HG02610 (cell line): Measurements from ENCODE around the gene CAPN15.

ENCODE experiments used
- ATAC-seq: cut with Tn5 transposase; IDR thresholded peaks from one replicate; pipeline ENCODE4 v1.9.1; 2021; ENCODE audit warnings: mild to moderate bottlenecking, moderate library complexity; ENCODE audit not compliant: unreplicated experiment

Gene CAPN15

DNA sequence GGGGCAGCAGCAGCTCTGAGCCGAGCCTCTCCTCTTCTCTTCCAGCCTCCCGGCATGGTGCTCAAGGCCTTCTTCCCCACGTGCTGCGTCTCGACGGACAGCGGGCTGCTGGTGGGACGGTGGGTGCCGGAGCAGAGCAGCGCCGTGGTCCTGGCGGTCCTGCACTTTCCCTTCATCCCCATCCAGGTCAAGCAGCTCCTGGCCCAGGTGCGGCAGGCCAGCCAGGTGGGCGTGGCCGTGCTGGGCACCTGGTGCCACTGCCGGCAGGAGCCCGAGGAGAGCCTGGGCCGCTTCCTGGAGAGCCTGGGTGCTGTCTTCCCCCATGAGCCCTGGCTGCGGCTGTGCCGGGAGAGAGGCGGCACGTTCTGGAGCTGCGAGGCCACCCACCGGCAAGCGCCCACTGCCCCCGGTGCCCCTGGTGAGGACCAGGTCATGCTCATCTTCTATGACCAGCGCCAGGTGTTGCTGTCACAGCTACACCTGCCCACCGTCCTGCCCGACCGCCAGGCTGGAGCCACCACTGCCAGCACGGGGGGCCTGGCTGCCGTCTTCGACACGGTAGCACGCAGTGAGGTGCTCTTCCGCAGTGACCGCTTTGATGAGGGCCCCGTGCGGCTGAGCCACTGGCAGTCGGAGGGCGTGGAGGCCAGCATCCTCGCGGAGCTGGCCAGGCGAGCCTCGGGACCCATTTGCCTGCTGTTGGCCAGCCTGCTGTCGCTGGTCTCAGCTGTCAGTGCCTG, 46.7 kb downstream of the CAPN15 start:
- no peak for ATAC-seq

DNA sequence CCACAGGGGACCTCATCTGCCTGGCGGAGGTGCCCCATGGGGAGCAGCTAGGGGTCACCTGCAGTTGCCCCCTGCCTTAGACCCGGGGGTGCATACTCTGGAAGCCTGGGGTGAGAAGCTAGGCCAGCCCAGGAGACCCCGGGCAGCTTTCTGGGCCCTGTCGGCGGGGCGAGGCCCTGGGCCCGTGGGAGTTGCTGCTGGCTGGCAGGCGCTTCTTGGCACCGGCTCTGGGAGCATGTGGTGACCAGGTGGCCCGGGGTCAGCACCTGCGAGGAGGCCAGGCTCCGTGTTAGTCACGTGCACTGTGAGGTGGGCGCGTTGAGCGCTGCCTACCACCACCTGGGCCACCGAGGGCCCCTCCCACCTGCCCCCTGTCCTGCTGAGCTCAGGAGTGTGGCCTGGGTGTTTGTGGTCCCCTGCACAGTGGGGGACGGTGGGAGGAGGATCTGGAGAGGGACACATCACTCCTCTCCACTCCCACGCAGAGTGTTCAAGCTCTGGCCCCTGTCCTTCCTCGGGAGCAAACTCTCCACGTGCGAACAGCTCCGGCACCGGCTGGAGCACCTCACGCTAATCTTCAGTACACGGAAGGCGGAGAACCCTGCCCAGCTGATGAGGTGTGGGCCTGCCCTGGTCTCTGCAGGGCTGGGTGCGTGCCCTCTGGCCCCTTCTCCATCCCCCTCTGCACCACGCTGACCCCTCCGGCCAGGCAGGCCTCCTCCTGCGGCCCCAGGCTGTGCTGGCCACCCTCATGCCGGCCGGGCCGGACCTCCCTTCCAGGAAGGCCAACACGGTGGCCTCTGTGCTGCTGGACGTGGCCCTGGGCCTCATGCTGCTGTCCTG, 48.1 kb downstream of the CAPN15 start:
- ATAC-seq = no peak

DNA sequence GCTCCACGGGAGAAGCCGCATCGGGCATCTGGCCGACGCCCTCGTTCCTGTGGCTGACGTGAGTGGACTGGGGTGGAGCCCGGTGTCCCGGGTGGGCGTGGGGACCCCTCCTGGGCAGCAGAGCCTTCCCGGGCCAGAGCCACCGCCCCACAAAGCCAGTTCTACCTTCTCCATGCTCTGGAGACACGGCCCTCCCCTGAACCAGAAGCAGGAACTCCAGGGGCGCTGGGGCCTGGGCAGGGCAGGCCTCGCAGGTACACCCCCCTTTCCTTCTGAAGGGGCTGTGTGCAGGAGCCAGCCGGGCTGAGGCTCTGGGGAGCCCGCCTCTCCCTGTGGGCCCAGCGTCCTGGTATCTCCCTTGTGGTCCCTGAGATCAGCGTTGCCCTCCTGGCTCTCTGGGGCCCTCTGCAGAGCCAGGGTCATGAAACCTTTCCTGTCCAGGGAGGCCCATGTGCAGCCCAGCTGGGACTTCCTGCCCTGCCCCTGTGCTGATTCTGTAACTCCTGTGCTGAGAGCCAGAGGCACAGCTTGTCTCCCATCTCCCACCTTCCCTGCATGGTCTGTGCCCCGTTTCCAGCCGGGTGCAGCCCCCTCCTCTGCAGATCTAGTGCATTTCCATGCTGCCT, 48.8 kb downstream of the CAPN15 start:
- no peak for ATAC-seq

DNA sequence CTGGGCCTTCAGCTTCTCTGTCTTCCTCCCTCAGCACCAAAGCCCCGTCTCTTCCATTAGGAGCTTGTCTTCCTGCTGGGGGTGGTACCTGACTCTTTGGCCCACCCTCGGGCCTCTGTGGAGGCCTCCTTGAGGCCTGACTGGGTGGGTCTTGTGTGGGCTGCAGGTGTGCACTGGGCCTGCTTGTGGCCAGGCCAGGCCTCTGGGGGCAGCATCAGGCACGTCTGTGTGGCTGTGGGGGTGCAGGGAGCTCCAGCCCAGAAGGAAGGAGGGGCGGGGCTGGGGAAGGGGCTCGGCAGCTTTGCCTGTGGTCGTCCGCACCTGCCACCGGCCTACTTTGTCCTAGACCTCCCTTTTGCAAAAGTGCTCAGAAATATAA, 49.3 kb downstream of the CAPN15 start:
- ATAC-seq = no peak

DNA sequence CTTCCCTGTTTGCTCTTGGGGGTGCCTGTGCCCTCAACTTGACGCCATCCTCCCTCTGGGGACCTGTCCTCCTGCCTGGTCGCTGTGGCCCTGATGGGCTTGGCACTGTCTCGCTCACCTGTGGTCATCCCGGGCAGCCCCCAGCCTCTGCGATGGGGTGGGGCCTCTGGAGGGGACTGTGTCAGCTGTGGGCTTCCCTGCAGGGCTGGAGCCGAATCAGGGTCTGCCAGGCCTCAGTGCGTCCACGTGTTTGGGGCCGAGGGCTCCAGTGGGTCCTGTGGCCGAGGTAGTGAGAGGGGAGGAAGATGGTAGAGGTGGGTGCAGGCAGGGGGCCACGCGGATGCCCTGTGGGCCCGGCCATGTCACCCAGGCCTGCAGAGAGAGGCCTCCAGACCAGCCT, 50.3 kb downstream of the CAPN15 start:
- no peak for ATAC-seq

DNA sequence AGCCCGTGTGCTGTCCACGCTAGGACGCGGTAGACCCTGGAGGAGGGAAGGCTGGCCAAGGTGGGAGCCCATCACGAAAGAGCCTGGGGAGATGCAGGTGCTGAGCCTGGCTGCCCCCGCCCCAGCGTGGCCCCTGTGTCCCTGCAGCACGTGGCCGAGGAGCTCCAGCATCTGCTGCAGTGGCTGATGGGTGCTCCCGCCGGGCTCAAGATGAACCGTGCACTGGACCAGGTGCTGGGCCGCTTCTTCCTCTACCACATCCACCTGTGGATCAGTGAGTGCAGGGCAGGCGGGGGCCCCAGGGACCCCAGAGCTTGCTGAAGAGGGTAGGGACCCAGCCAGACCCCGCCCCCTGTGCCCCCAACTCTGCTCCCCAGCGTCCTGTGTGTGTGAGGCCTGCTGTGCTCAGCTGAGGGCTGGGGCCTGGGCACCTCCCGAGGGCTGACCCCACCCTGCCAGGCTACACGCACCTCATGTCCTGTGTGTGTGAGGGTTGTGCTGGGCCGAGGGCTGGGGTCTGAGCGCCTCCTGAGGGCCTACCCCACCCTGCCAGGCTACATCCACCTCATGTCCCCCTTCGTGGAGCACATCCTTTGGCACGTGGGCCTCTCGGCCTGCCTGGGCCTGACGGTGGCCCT, 50.8 kb downstream of the CAPN15 start:
- no peak for ATAC-seq

DNA sequence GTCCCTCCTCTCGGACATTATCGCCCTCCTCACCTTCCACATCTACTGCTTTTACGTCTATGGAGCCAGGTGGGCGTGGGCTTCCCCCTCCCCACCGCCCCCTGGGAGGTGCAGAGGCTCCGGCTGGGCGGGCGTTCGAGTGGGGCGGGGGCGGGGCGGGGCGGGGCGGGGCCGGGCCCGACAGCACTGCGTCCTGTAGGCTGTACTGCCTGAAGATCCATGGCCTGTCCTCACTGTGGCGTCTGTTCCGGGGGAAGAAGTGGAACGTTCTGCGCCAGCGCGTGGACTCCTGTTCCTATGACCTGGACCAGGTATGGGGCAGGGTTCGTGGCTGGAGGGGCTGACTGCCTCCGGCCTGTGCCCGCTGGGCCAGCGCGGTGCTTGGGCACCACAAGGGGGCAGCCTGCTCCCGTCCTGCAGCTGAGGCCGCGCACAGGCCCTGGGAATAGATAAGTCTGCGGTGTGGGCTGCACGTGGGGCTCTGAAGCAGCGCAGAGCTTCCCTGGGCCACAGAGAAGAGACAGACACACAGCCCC, 51.4 kb downstream of the CAPN15 start:
- ATAC-seq = no peak

DNA sequence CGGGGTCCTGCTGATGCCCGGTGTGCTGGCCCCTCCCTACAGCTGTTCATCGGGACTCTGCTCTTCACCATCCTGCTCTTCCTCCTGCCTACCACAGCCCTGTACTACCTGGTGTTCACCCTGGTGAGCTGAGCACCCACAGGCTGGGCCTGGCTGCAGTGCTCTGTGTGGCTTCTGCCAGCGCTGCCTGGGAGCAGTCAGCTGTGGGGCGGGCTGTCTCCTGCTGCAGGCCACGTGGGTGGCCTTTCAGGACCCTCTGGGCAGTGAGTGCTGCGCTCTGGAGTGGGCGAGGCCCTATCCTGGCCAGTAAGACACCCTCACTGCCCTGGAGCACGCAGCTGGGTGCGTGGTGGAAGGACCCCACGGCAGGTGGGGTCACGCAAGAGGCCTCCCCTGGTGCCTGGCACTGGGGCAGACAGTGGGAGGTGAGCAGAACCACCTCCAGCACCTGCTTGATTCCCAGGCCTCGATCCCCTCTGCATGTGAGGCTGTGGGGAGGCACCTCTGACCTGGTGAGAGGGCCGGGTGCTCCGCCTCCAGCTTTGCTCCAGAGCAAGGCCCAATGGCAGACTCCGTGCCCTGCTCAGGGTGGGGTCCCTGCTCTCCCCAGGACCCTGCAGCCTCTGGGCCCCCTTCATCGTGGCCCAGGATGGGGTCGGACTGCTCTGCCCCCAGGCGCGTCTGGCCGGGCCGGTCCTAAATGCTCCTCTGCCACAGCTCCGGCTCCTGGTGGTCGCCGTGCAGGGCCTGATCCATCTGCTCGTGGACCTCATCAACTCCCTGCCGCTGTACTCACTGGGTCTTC, 52.8 kb downstream of the CAPN15 start:
- no peak for ATAC-seq

DNA sequence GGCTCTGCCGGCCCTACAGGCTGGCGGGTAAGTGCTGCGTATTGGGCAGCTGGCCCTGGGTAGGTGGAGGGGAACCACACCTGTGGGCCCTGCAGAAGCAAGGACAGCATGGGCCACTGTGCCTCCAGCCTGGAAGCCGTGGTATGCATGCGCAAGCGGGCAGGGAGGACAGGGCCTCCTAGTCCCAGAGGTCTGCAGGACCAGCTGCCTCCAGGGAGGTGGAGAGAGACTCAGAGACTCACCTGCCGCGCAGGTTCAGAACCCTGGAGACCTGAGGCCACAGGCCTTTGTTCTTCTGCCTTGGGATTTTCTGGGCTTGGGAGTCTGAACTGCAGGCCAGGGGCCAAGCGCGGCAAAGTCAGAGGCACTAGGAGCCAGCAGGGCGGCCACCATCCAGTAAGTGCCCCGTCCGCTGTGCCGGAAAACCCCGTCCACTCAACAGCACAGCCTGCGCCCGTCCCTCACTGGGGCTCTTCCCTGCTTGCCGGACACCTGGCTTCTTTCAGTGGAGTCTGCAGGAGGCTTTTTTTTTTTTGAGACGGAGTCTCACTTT, 53.5 kb downstream of the CAPN15 start:
- no peak for ATAC-seq

DNA sequence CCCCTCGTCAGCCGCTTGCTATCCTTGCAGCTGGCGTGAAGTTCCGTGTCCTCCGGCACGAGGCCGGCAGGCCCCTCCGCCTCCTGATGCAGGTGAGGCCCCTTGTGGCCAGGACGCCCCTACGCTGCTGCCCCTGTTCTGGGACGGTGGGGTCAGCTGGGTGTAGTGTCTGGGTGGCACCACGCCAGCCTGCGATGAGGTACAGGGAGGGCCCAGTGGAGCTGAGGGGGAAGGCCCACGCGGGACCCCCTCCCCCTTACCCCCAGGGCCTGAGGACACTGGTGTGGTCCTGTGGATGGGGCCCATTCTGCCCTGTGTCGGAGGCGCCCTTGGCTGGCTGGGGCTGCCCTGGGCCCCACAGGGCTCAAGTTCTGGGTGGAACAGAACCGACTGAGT, 54.7 kb downstream of the CAPN15 start:
- ATAC-seq = no peak

DNA sequence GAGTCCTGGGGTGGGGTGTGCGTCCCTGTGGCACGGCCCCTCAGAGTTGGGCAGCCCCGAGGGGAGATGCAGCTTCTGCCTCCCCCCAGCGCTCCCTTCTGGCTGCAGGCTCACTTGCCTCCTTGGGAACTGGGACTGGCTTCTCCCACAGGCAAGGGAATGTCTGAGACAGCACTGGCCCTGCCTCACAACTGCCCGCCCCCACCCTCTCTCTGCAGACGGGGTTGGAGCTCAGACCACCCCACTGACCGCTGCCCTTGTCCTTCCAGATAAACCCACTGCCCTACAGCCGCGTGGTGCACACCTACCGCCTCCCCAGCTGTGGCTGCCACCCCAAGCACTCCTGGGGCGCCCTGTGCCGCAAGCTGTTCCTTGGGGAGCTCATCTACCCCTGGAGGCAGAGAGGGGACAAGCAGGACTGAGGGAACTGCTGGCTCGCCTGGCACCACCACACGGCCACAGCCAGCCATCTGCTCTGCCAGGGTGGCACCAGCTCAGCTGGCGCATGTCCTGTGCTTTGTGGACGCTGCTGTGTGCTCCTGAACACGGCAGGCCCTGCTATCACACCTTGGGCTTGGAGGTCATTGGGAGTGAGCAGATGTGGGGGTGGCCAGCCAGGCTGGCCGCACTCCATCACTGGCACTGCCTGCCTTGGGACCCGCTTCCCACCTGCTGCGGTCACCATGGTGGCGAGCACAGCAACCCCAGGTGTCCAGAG, 55.3 kb downstream of the CAPN15 start:
- no peak for ATAC-seq

DNA sequence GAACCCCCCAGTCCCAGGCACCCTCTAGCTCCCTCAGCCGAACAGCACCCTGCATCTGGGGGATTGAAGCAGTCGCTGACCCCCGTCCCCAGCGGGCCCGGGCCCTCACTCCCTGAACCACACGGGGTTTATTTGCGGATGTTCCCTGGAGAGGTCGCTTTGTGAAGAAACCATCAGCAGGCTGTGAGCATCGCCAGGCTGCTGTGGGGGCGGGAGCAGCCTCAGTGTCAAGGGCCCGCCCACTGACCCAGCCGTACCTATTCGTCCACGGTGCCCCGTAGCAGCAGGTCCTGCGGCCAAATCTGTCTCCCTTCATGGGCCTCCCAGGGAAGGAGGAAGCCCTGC, 55.9 kb downstream of the CAPN15 start:
- no peak for ATAC-seq

DNA sequence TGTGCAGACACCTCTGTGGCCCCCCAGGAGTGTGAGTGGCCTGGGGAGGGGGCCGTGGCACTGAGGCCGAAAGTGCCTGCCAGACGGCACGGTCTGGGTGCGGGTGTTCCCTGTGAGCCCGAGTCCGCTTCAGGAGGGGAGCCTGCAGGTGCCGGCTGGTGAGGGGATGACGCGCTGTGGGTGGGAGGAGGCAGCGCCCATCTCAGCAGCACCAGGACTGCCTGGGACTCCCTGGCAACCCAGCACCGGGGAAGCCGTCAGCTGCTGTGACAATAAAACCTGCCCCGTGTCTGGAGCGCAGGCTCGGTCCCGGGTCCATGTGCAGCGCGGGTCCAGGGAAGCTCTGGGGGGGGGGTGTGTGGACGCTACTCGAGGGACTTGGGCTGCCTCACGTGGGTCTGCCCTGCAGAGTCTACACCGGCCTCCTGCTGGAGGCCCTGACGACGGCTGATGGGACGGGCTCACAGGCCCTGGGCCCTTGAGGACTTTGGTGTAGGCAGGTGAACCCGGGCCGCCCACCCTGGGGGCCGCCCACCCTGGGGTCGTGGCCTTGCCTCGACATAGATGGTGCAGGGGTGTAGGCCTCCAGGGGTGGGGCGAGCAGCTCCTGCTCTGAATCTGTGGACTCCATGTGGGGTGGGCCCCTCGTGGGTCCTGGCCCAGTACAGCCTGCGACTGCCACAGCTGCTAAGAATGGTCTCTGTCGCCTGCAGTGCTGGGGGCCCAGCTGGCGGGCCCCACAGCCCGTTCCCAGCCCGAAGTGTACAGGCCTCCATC, 56.5 kb downstream of the CAPN15 start:
- ATAC-seq = no peak

DNA sequence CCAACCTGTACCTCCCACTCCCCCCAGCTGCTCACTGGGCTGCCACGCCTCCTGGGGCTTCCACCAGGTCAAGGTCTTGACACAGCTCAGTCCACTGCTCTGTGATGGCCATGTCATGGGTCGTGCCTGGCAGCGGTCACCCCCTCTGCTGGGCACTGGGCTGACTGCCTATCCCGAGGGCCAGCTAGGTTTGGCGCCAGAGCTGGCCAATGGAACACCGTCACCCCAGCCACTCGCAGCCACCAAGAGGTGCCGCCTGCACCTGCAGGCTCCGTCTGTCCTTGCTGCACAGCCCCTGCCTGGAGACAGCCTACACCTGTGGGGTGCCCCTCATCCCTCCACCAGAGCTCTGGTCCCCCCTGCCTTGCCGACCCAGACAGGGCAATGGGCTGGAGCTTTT, 57.8 kb downstream of the CAPN15 start:
- no peak for ATAC-seq

DNA sequence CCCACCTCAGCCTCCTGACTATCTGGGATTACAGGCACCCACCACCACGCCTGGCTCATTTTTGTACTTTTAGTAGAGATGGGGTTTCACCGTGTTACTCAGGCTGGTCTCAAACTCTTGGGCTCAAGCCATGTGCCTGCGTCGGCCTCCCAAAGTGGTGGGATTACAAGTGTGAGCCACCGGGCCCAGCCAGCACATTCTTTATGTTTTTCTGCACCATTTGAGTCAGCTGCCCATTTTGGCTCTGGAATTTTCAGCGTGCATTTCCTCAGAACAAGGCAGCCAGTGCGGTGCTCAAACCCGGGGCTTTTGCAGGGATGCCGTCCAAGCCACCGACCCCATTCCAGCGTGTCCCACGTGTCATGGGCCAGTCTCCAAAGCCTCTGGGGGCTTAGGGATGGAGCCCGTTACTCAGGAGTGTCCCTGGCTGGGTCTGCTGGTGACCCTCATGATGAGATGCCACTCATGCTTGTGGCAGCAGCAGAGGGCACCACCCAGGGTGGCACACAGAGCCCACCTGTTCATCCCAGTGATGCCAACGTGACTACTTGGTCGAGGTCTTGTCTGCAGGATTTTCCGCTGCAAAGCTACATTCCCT, 58.6 kb downstream of the CAPN15 start:
- no peak for ATAC-seq

DNA sequence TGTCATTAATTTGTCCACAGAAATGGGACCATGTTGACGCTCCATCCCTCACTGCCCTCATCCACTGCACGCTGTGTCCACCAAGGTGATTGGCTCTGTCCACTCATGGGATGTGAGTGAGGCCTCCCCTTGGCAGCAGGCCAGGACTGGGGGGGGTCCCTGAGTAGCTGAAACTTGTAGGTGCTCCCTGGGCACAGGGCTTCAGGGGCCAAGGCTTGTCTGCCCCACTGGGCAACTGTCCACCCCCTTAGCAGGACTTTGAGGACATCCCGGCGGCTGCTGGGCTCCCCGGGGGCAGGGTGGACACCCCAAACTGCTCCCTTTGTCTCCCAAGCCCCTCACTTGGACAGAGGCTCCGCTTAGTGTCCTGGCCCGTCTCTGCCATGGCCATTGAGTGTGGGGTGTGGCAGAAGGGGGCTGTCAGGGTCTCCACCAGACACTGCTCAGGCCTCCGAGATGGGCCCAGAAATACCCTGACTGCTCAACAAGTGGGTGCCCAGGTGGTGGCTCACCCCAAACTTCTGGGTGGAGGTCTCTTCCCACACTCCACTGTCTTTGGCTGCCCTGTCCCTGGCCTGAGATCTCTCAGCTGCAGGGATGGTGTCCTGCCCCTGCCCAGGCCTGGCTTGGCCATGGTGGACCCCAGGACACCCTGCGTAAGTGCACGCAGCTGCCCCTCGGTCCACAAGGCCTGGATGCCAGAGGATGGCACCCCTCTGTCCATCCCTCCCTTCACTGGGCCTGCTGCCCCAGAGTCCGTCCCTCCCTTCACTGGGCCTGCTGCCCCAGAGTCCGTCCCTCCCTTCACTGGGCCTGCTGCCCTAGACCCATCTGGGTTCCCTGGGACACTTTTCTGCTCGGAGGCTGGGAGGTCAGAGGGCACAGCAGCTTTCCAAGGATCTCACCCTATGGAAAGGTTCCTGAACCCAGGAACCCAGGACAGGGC, 59.4 kb downstream of the CAPN15 start:
- ATAC-seq = no peak

DNA sequence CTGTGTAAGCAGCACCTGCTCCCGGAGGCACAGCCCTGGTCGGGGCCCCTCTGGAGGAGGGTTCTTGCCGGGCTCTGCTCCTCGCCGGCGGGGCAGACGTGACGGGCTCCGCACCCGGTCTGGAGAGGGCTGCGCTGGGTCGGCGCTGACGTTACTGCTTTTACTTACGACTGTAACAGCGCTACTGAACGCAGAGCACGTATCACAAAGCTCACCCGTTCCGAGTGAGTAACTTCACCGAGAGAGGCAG, 61.1 kb downstream of the CAPN15 start:
- ATAC-seq = no peak
